OCI-LY1 (cell line): Measurements from ENCODE around the gene AMIGO1.

Experiments
- H2AFZ ChIP-seq: fragments of 200-600 bp; sonication (generic), shearing (Covaris generic); 2 replicates; pipeline ENCODE4 v1.6.0; 2014; ENCODE audit warnings: antibody characterized with exemption, mild to moderate bottlenecking, low read length
- H3F3A ChIP-seq: fragments of 200-600 bp; sonication (generic), shearing (Covaris generic); 2 replicates; pipeline ENCODE4 v1.6.0; 2014; ENCODE audit warnings: mild to moderate bottlenecking, antibody characterized with exemption, low read length, moderate library complexity; ENCODE audit not compliant: insufficient read depth
- H3K27ac ChIP-seq: fragments of 200-600 bp; sonication (generic); 2 replicates; pipeline ENCODE4 v1.5.1; 2014; ENCODE audit warnings: low read length, mixed run types, mild to moderate bottlenecking, low read depth; ENCODE audit not compliant: poor library complexity, severe bottlenecking
- H3K27me3 ChIP-seq: fragments of 200-600 bp; sonication (generic); 2 replicates; pipeline ENCODE4 v1.6.0; 2014; ENCODE audit warnings: antibody characterized with exemption, mild to moderate bottlenecking, low read length, moderate library complexity; ENCODE audit not compliant: insufficient read depth
- H3K36me3 ChIP-seq: fragments of 200-600 bp; sonication (generic); 2 replicates; pipeline ENCODE4 v1.6.1; 2014; ENCODE audit warnings: mild to moderate bottlenecking, antibody characterized with exemption, low read length, moderate library complexity, mixed read lengths; ENCODE audit not compliant: insufficient read depth
- H3K4me1 ChIP-seq: fragments of 200-600 bp; sonication (generic); 2 replicates; pipeline ENCODE4 v1.5.1; 2014; ENCODE audit warnings: mild to moderate bottlenecking, low read length, moderate library complexity; ENCODE audit not compliant: insufficient read depth, severe bottlenecking
- H3K4me2 ChIP-seq: fragments of 200-600 bp; sonication (generic), shearing (Covaris generic); 2 replicates; pipeline ENCODE4 v1.6.1; 2014; ENCODE audit warnings: low read length
- H3K4me3 ChIP-seq: fragments of 200-600 bp; sonication (generic); 2 replicates; pipeline ENCODE4 v1.5.1; 2014; ENCODE audit warnings: low read length, low read depth, mild to moderate bottlenecking, mixed read lengths; ENCODE audit not compliant: poor library complexity, severe bottlenecking
- H3K79me2 ChIP-seq: fragments of 200-600 bp; shearing (Covaris generic); 2 replicates; pipeline ENCODE4 v1.6.1; 2016; ENCODE audit warnings: mixed run types, low read length, mixed read lengths; ENCODE audit not compliant: insufficient read depth
- H3K9ac ChIP-seq: fragments of 200-600 bp; sonication (generic), shearing (Covaris generic); 2 replicates; pipeline ENCODE4 v1.6.1; 2014; ENCODE audit warnings: mild to moderate bottlenecking, low read length, mixed read lengths
- H3K9me2 ChIP-seq: fragments of 200-600 bp; sonication (generic), shearing (Covaris generic); 2 replicates; pipeline ENCODE4 v1.6.1; 2014; ENCODE audit warnings: low read depth, mild to moderate bottlenecking, low read length, mixed read lengths
- H3K9me3 ChIP-seq: fragments of 200-600 bp; shearing (Covaris generic); 2 replicates; pipeline ENCODE4 v1.6.1; 2014; ENCODE audit warnings: low read length, mixed read lengths
- H4K20me1 ChIP-seq: fragments of 200-600 bp; sonication (generic), shearing (Covaris generic); 2 replicates; pipeline ENCODE4 v1.6.0; 2016; ENCODE audit warnings: mild to moderate bottlenecking, low read length; ENCODE audit not compliant: insufficient read depth
- EZH2 ChIP-seq: fragments of 200-600 bp; sonication (generic), shearing (Covaris generic); IDR thresholded peaks from 2 replicates; pipeline ENCODE4 v1.8.0; 2017; ENCODE audit warnings: borderline replicate concordance, mixed run types, mild to moderate bottlenecking, antibody characterized with exemption, low read length, moderate library complexity, mixed read lengths
- TF ChIP-seq, protein P1 (sequence below): fragments of 200-600 bp; sonication (generic), shearing (Covaris generic); IDR thresholded peaks from 2 replicates; pipeline ENCODE4 v1.5.1; 2017; ENCODE audit warnings: mild to moderate bottlenecking, antibody characterized with exemption, low read length, moderate library complexity, mixed read lengths

AMIGO1 gene

DNA sequence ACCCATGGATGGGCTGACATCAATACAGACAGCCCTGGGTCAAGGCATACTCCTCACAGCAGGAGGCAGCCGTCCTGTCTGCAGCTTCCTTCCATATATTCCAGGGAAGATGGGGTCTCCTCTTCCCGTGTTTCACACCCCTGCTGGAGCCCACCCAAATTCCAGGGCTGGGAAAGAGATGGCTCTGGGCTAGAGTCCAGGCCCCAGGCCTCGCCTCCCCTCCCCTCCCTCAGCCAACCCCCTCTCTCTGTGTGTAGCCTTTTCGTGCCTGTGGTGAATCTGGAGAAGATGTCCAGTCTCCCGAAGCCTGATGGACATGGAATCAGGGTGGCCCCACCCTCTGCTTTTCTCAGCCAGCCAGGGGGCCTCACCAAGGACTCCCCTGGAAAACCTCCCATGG is 22.3 kb downstream of the AMIGO1 start:
- peaks cover 23% of the 10 kb centered on the region for H3K4me1 ChIP-seq
- H3K79me2 ChIP-seq, result no peaks in the 10 kb centered on the region
- H3K9ac ChIP-seq, result no peak overlapping the region
- H3K36me3 ChIP-seq, result no peaks in the 10 kb centered on the region
- no peak overlapping the region for H3K4me2 ChIP-seq
- H3K9me2 ChIP-seq, result no peaks in the 10 kb centered on the region
- no peaks in the 10 kb centered on the region for H4K20me1 ChIP-seq
- TF ChIP-seq EZH2, result no peak
- TF ChIP-seq, protein P1, sequence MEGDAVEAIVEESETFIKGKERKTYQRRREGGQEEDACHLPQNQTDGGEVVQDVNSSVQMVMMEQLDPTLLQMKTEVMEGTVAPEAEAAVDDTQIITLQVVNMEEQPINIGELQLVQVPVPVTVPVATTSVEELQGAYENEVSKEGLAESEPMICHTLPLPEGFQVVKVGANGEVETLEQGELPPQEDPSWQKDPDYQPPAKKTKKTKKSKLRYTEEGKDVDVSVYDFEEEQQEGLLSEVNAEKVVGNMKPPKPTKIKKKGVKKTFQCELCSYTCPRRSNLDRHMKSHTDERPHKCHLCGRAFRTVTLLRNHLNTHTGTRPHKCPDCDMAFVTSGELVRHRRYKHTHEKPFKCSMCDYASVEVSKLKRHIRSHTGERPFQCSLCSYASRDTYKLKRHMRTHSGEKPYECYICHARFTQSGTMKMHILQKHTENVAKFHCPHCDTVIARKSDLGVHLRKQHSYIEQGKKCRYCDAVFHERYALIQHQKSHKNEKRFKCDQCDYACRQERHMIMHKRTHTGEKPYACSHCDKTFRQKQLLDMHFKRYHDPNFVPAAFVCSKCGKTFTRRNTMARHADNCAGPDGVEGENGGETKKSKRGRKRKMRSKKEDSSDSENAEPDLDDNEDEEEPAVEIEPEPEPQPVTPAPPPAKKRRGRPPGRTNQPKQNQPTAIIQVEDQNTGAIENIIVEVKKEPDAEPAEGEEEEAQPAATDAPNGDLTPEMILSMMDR, result no peak
- H3K27me3 ChIP-seq, result no peaks in the 10 kb centered on the region; the same call in 1 of the 2 replicates
- H3K4me3 ChIP-seq, result no peak overlapping the region
- H3K27ac ChIP-seq, result no peak overlapping the region
- H3F3A ChIP-seq, result peaks cover 5% of the 10 kb centered on the region; the same call in 1 of the 2 replicates
- H3K9me3 ChIP-seq, result no peaks in the 10 kb centered on the region
- no peak overlapping the region for H2AFZ ChIP-seq

DNA sequence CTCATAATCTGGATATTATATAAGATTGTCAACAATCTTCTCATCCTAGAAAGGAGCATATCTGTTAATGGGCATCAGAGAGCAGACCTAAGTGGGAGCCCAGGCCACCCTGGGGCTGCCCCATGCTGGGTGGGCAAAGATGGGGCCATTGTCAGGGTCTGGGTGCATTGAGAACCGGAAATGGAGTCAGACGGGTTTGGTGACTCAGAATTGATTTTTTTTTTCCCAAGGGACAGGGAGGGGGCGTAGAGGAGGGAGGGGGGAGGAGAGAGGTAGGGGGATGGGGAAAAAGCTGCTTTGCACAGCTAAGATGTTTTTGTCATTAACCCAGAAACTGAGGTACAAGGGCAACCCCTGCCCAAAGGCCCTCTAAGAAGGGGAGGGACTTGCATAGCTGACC is 24.5 kb downstream of the AMIGO1 start:
- H3K27ac ChIP-seq, result peak overlapping the region; percentile 9
- no peak overlapping the region for H2AFZ ChIP-seq
- peaks cover 23% of the 10 kb centered on the region for H3K4me1 ChIP-seq
- no peaks in the 10 kb centered on the region; the same call in 1 of the 2 replicates for H3K27me3 ChIP-seq
- no peaks in the 10 kb centered on the region for H4K20me1 ChIP-seq
- H3K9ac ChIP-seq, result peak overlapping the region; percentile 84
- TF ChIP-seq, protein P1, result no peak
- TF ChIP-seq EZH2, result no peak
- no peaks in the 10 kb centered on the region for H3K9me3 ChIP-seq
- no peaks in the 10 kb centered on the region for H3K36me3 ChIP-seq
- peaks cover 5% of the 10 kb centered on the region; the same call in 1 of the 2 replicates for H3F3A ChIP-seq
- H3K79me2 ChIP-seq, result no peaks in the 10 kb centered on the region
- H3K4me3 ChIP-seq, result peak overlapping the region; percentile 86
- H3K4me2 ChIP-seq, result peak overlapping the region; percentile 97
- H3K9me2 ChIP-seq, result no peaks in the 10 kb centered on the region

DNA sequence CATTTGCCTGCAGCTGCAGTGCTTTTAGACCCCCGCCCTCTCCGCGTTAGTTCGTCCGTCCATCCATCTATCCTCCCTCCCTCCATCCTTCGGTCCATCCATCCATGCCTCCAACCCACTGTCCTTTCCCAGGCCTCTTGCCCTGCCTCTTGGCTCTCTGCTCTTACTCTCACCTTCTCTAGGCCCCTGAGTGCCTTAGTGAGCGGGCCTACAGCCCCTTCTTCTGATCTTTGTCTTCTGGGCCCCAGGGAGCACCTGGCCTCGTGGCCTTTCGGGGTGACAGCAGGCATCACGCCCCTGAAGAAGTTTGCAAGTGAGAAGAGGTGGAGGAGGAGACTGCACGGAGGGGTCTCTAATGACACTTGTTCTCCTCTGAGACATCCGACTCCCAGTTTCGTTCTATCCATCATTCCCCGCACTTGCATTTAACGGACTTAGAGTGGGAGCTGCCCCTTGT is 25.0 kb downstream of the AMIGO1 start:
- peak overlapping the region; percentile 9 for H3K27ac ChIP-seq
- peak overlapping the region; percentile 97 for H3K4me2 ChIP-seq
- H4K20me1 ChIP-seq, result no peaks in the 10 kb centered on the region
- no peaks in the 10 kb centered on the region for H3K9me3 ChIP-seq
- no peaks in the 10 kb centered on the region for H3K79me2 ChIP-seq
- peak overlapping the region; percentile 44; the same call in 1 of the 2 replicates for H2AFZ ChIP-seq
- peak overlapping the region; percentile 86 for H3K4me3 ChIP-seq
- no peaks in the 10 kb centered on the region for H3K36me3 ChIP-seq
- no peaks in the 10 kb centered on the region; the same call in 1 of the 2 replicates for H3K27me3 ChIP-seq
- H3K9ac ChIP-seq, result peak overlapping the region; percentile 84
- peaks cover 23% of the 10 kb centered on the region for H3K4me1 ChIP-seq
- H3K9me2 ChIP-seq, result no peaks in the 10 kb centered on the region
- TF ChIP-seq, protein P1, result no peak
- TF ChIP-seq EZH2, result no peak
- peaks cover 5% of the 10 kb centered on the region; the same call in 1 of the 2 replicates for H3F3A ChIP-seq
